Kidney (tissue), 14 donors: ENCODE measurements around the gene CLCNKA. TPM values are rescaled to one million over a fixed set of nuclear protein-coding genes. Genes with fewer than 3 reads are reported as not detected.
A peak's percentile ranks its signal among the peaks of the same experiment; 100 is the strongest.
"Not testable (repeated sequence)": the region's sequence is repeated elsewhere in the genome, so short reads cannot be mapped to it uniquely, and the experiment has no call there.

Source experiments
- DNase-seq, 5 donors: peaks; one replicate each; pipeline ENCODE4 v3.0.0-alpha.2; 2013 to 2020
- FAIRE-seq: peaks from 2 replicates; lab custom pipeline; 2012; peaks lifted over from hg19 to GRCh38; lab: Jason Lieb, UNC
- H3K27ac ChIP-seq, 2 donors: one replicate each; pipeline ENCODE4 v1.7.0; 2013; ENCODE audit warnings: low read depth in 2 of 2, low read length in 2 of 2, inconsistent platforms in 1 of 2
- H3K27me3 ChIP-seq: one replicate; pipeline ENCODE4 v1.7.1; 2013; ENCODE audit warnings: low read length, inconsistent platforms; ENCODE audit not compliant: control insufficient read depth, insufficient read depth
- H3K36me3 ChIP-seq, 3 donors: one replicate each; pipeline versions ENCODE4 v1.7.0 to v1.7.1; 2013; ENCODE audit warnings: low read length in 3 of 3, control low read depth in 1 of 3, inconsistent platforms in 1 of 3; ENCODE audit not compliant: insufficient read depth in 3 of 3, control insufficient read depth in 2 of 3
- H3K4me1 ChIP-seq, 3 donors: one replicate each; pipeline versions ENCODE4 v1.7.0 to v1.7.1; 2013; ENCODE audit warnings: low read length in 3 of 3, inconsistent platforms in 1 of 3, low read depth in 1 of 3; ENCODE audit not compliant: control insufficient read depth in 2 of 3, insufficient read depth in 2 of 3
- H3K4me3 ChIP-seq, 3 donors: one replicate each; pipeline versions ENCODE4 v1.7.0 to v1.8.1; 2013; ENCODE audit warnings: low read length in 3 of 3, control low read depth in 1 of 3, inconsistent platforms in 1 of 3
- H3K9ac ChIP-seq, 3 donors: one replicate each; pipeline versions ENCODE4 v1.7.0 to v1.7.1; 2013; ENCODE audit warnings: low read length in 3 of 3, control low read depth in 1 of 3, inconsistent platforms in 1 of 3
- H3K9me3 ChIP-seq, 3 donors: one replicate each; pipeline versions ENCODE4 v1.7.0 to v1.7.1; 2013; ENCODE audit warnings: low read length in 3 of 3, control low read depth in 1 of 3, inconsistent platforms in 1 of 3; ENCODE audit not compliant: control insufficient read depth in 2 of 3, insufficient read depth in 1 of 3
- intact Hi-C: fragments of 100-400 bp; cut with DNase I; formaldehyde crosslinking; loops from one replicate; pipeline ENCODE4 v1.11.1; 2022
- polyA plus RNA-seq: library from polyadenylated mRNA; stranded (reverse); fragments of 350-450 nt; fragmentation: Illumina TruSeq; extraction: RNeasy Lipid Tissue Mini Kit (QIAGEN cat#74804); gene quantifications from one replicate; pipeline ENCODE4 v1.2.3, GENCODE V29; 2014; ENCODE audit warnings: low read depth, low replicate concordance; ENCODE audit not compliant: insufficient read depth
- total RNA-seq: library from RNA; stranded (reverse); fragmentation: NEBNext Ultra II Directional; extraction: Animal tissue kit (Norgen Biotek cat#: 25700); gene quantifications from one replicate; pipeline ENCODE4 v1.2.1, GENCODE V29; 2021
- TF ChIP-seq, protein P1 (sequence below): IDR thresholded peaks from 3 replicates; pipeline ENCODE4 v1.5.1; 2012; ENCODE audit warnings: mild to moderate bottlenecking, moderate library complexity, borderline replicate concordance; ENCODE audit not compliant: insufficient read depth; ENCODE audit errors: extremely low read depth
- donor health status: control.
- donor health status: control.
- donor health status: control.
- donor health status: control.
- donor health status: control.
- donor health status: DM: yes; HTN: yes; CAD: no.
- donor health status: Normal renal cell carcinoma (clear cell type).

CLCNKA gene
- total and polyA plus RNA-seq, 2 donors from 2014 or later = 7.8 to 187 TPM

DNA sequence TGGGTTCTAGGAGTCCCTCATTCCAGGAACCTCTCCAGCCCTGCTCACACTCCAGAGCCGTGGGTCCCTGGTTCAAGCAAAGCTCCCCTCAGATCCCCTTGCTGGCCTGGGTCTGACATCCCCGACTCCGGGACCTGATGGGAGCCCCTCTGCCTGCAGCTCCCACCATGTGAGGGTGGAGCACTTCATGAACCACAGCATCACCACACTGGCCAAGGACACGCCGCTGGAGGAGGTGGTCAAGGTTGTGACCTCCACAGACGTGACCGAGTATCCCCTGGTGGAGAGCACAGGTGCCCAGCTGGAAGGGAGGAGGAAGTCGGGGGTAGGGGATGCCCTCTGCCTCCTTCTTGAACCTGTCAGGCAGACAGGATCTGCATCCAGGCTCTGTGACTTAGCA is 9.7 kb downstream of the CLCNKA start:
- TF ChIP-seq, protein P1, sequence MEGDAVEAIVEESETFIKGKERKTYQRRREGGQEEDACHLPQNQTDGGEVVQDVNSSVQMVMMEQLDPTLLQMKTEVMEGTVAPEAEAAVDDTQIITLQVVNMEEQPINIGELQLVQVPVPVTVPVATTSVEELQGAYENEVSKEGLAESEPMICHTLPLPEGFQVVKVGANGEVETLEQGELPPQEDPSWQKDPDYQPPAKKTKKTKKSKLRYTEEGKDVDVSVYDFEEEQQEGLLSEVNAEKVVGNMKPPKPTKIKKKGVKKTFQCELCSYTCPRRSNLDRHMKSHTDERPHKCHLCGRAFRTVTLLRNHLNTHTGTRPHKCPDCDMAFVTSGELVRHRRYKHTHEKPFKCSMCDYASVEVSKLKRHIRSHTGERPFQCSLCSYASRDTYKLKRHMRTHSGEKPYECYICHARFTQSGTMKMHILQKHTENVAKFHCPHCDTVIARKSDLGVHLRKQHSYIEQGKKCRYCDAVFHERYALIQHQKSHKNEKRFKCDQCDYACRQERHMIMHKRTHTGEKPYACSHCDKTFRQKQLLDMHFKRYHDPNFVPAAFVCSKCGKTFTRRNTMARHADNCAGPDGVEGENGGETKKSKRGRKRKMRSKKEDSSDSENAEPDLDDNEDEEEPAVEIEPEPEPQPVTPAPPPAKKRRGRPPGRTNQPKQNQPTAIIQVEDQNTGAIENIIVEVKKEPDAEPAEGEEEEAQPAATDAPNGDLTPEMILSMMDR = no peak
- intact Hi-C loops = no loop called here
- no peaks in the 10 kb centered on the region for H3K27me3 ChIP-seq
- H3K4me3 ChIP-seq = no peak overlapping the region
- no peak for DNase-seq
- no peak overlapping the region for H3K9ac ChIP-seq
- no peak overlapping the region for H3K27ac ChIP-seq
- FAIRE-seq = no peak
- peaks cover 0 to 5% (median 5%) of the 10 kb centered on the region in 3 donors for H3K4me1 ChIP-seq
- no peaks in the 10 kb centered on the region for H3K36me3 ChIP-seq
- H3K9me3 ChIP-seq = no peaks in the 10 kb centered on the region

DNA sequence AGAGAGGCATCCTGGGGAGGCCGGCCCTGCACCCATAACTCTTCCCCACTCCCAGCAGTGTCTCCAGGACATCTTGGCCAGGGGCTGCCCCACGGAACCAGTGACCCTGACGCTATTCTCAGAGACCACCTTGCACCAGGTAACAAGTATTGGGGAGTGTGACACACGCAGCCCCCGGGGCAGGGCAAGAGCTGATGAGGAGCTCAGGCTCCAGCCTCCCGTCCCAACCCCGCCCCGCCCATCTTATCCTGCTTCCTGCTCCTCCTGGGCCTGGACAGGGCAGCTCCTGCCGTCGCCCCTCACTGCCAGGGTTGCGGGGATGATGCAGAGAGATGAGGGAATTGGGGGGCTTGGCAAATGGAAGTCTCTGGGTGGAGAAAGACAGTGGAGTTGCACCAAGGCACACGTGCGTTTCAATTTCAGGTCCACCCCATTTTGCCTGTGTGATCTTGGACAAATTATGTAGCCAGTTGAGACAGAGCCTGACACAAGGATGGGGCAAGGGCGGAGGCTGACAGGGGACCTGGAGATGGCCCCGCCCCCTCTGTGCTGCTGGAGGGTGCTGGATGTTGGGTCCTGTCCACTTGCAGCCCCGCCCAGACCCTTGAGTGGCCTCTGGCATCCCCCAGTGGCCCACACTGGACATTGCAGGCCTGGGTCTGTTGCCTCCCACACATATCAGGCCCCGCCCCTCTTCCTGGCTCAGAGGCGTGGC is 10.7 kb downstream of the CLCNKA start:
- Histone ChIP-seq H3K27ac (no peak overlapping the region), H3K4me1 (no peaks in the 10 kb centered on the region), H3K36me3 (no peaks in the 10 kb centered on the region), H3K4me3 (no peak overlapping the region), H3K9me3 (no peaks in the 10 kb centered on the region), H3K27me3 (no peaks in the 10 kb centered on the region), H3K9ac (peak overlapping the region in 1 of 3 donors; percentile 34)
- DNase-seq (peak; percentile 89 to 94 (median 93)), FAIRE-seq (no peak)
- intact Hi-C loops = no loop called here
- TF ChIP-seq, protein P1 = peak; percentile 99

DNA sequence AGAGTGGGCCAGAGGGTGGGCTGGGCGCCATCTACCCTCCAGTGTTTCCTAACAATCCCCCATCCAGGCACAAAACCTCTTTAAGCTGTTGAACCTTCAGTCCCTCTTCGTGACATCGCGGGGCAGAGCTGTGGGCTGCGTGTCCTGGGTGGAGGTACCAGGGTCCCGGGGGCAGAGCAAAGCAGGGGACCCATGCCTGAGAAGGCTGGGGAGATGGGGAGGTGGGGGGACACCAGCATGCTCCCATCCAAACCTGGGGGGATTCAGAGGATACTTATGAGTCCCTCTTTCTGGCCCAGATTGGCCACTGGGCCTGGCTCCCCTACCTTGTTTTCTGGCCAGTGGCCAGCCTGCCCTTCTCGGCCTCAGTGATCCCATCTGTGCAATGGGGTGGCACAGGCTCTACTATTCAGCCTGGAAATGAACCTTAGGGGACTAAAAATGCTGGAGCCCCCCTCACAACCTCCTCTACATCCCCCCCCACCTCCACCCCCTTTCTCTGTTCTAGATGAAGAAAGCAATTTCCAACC is 11.3 kb downstream of the CLCNKA start:
- FAIRE-seq, DNase-seq, H3K4me1 ChIP-seq, H3K27ac ChIP-seq, H3K9me3 ChIP-seq, H3K27me3 ChIP-seq, H3K4me3 ChIP-seq, intact Hi-C loops, H3K36me3 ChIP-seq, H3K9ac ChIP-seq: not testable (repeated sequence)

DNA sequence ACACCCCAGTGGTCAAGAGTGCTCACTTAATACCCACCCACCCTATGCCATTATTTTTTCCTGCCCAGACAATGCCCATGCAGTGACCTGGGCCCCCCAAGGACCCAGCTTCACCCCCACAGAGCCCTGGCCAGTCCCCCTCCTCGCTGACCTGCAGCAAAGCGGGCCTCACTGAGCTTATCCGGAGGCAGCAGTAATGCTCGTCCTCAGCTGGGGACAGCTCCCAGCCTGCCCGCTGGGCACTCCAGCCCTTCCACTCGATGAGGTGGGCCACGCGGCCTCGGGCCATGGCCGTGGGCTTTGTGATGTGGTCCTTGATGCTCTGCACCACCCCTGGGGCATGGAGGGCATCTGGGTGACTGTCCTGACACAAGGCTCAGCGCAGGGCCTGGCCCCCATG is 14.6 kb downstream of the CLCNKA start:
- not testable (repeated sequence) for DNase-seq

More for the DNA sequence above, 14.6 kb downstream of the CLCNKA start:
- H3K27me3 ChIP-seq, H3K9me3 ChIP-seq, H3K4me1 ChIP-seq, H3K4me3 ChIP-seq, intact Hi-C loops, H3K27ac ChIP-seq, H3K36me3 ChIP-seq, H3K9ac ChIP-seq, FAIRE-seq: not testable (repeated sequence)
